ENCODE data around the gene SDCBP2. TPM values are rescaled to one million over a fixed set of nuclear protein-coding genes. Genes with fewer than 3 reads are reported as not detected.

Gene SDCBP2
- polyA plus RNA-seq, 3 donors = 2.0 to 3.3 (median 3.1) TPM

- DNase-seq (ENCODE audit: extremely low read depth in 1 of 11, low read depth in 9 of 11, low spot score in 4 of 11) = no peak
Observed at GRCh38 chr20:1321654-1321939, 7.3 kb downstream of the SDCBP2 start.

- no peak for DNase-seq (ENCODE audit: extremely low read depth in 1 of 11, low read depth in 9 of 11, low spot score in 4 of 11)
Observed at GRCh38 chr20:1320902-1321653, 7.9 kb downstream of the SDCBP2 start.

GRCh38 chr20:1320016-1320415 lies 8.9 kb downstream of the SDCBP2 start:
- DNase-seq (ENCODE audit: extremely low read depth in 1 of 11, low read depth in 9 of 11, low spot score in 4 of 11) = no peak

GRCh38 chr20:1319462-1319861 lies 9.5 kb downstream of the SDCBP2 start:
- no peak for DNase-seq (ENCODE audit: extremely low read depth in 1 of 11, low read depth in 9 of 11, low spot score in 4 of 11)

GRCh38 chr20:1319051-1319450 lies 9.9 kb downstream of the SDCBP2 start:
- DNase-seq (ENCODE audit: extremely low read depth in 1 of 11, low read depth in 9 of 11, low spot score in 4 of 11) = no peak

GRCh38 chr20:1317545-1318255 lies 11.2 kb downstream of the SDCBP2 start:
- DNase-seq (ENCODE audit: extremely low read depth in 1 of 11, low read depth in 9 of 11, low spot score in 4 of 11) = no peak

GRCh38 chr20:1315804-1316203 lies 13.1 kb downstream of the SDCBP2 start:
- DNase-seq (ENCODE audit: extremely low read depth in 1 of 11, low read depth in 9 of 11, low spot score in 4 of 11) = no peak

GRCh38 chr20:1313236-1313964 lies 15.5 kb downstream of the SDCBP2 start:
- peak; percentile 55 to 78 (median 72) for DNase-seq (ENCODE audit: extremely low read depth in 1 of 11, low read depth in 9 of 11, low spot score in 4 of 11)

GRCh38 chr20:1312904-1313235 lies 16.1 kb downstream of the SDCBP2 start:
- DNase-seq (ENCODE audit: extremely low read depth in 1 of 11, low read depth in 9 of 11, low spot score in 4 of 11) = no peak

GRCh38 chr20:1312308-1312707 lies 16.6 kb downstream of the SDCBP2 start:
- DNase-seq (ENCODE audit: extremely low read depth in 1 of 11, low read depth in 9 of 11, low spot score in 4 of 11) = no peak

- DNase-seq (ENCODE audit: extremely low read depth in 1 of 11, low read depth in 9 of 11, low spot score in 4 of 11) = no peak
Observed at GRCh38 chr20:1310506-1311190, 18.3 kb downstream of the SDCBP2 start.

GRCh38 chr20:1310071-1310470 lies 18.9 kb downstream of the SDCBP2 start:
- DNase-seq (ENCODE audit: extremely low read depth in 1 of 11, low read depth in 9 of 11, low spot score in 4 of 11) = no peak

- DNase-seq (ENCODE audit: extremely low read depth in 1 of 11, low read depth in 9 of 11, low spot score in 4 of 11) = no peak
Observed at GRCh38 chr20:1309439-1309847, 19.5 kb downstream of the SDCBP2 start.

GRCh38 chr20:1308702-1309095 lies 20.2 kb downstream of the SDCBP2 start:
- DNase-seq (ENCODE audit: extremely low read depth in 1 of 11, low read depth in 9 of 11, low spot score in 4 of 11) = no peak

- DNase-seq (ENCODE audit: extremely low read depth in 1 of 11, low read depth in 9 of 11, low spot score in 4 of 11) = no peak
Observed at GRCh38 chr20:1308067-1308701, 20.8 kb downstream of the SDCBP2 start.

GRCh38 chr20:1307571-1307971 lies 21.4 kb downstream of the SDCBP2 start:
- no peak for DNase-seq (ENCODE audit: extremely low read depth in 1 of 11, low read depth in 9 of 11, low spot score in 4 of 11)

- no peak for DNase-seq (ENCODE audit: extremely low read depth in 1 of 11, low read depth in 9 of 11, low spot score in 4 of 11)
Observed at GRCh38 chr20:1307171-1307570, 21.8 kb downstream of the SDCBP2 start.

GRCh38 chr20:1306316-1307135 lies 22.4 kb downstream of the SDCBP2 start:
- no peak for DNase-seq (ENCODE audit: extremely low read depth in 1 of 11, low read depth in 9 of 11, low spot score in 4 of 11)

- DNase-seq (ENCODE audit: extremely low read depth in 1 of 11, low read depth in 9 of 11, low spot score in 4 of 11) = no peak
Observed at GRCh38 chr20:1305712-1306111, 23.2 kb downstream of the SDCBP2 start.

Data from renal cortex interstitium (tissue), 11 donors.